Neural progenitor cell (in vitro differentiated cells): ENCODE measurements around the gene CTTN. TPM values are rescaled to one million over a fixed set of nuclear protein-coding genes. Genes with fewer than 3 reads are reported as not detected.

Experiments
- DNase-seq: peaks from one replicate; pipeline ENCODE4 v3.0.0-alpha.2; 2016; ENCODE audit warnings: low spot score
- H2AFZ ChIP-seq: fragments of 200-600 bp; sonication (generic); replicated peaks from 2 replicates; pipeline ENCODE4 v1.6.1; 2016; ENCODE audit warnings: antibody characterized with exemption
- H3F3A ChIP-seq: fragments of 200-600 bp; sonication (generic); 2 replicates; pipeline ENCODE4 v1.6.1; 2016; ENCODE audit warnings: antibody characterized with exemption, low read depth
- H3K27ac ChIP-seq: fragments of 200-600 bp; sonication (generic); 2 replicates; pipeline ENCODE4 v1.5.1; 2016; ENCODE audit warnings: mild to moderate bottlenecking
- H3K27me3 ChIP-seq: fragments of 200-600 bp; sonication (generic); 2 replicates; pipeline ENCODE4 v1.6.1; 2016; ENCODE audit warnings: mild to moderate bottlenecking, moderate library complexity
- H3K36me3 ChIP-seq: fragments of 200-600 bp; sonication (generic); 2 replicates; pipeline ENCODE4 v1.5.1; 2016
- H3K4me1 ChIP-seq: fragments of 200-600 bp; sonication (generic); 2 replicates; pipeline ENCODE4 v1.6.1; 2016; ENCODE audit warnings: mixed run types
- H3K4me2 ChIP-seq: fragments of 200-600 bp; sonication (generic); 2 replicates; pipeline ENCODE4 v1.6.1; 2016
- H3K4me3 ChIP-seq: fragments of 200-600 bp; sonication (generic); 2 replicates; pipeline ENCODE4 v1.5.1; 2016
- H3K79me2 ChIP-seq: fragments of 200-600 bp; sonication (generic); 2 replicates; pipeline ENCODE4 v1.6.1; 2016; ENCODE audit warnings: low read depth
- H3K9ac ChIP-seq: fragments of 200-600 bp; sonication (generic); 2 replicates; pipeline ENCODE4 v1.6.1; 2016
- H3K9me3 ChIP-seq: fragments of 200-600 bp; sonication (generic); 2 replicates; pipeline ENCODE4 v1.5.1; 2016; ENCODE audit warnings: low read depth
- H4K20me1 ChIP-seq: fragments of 200-600 bp; sonication (generic); 2 replicates; pipeline ENCODE4 v1.6.1; 2016; ENCODE audit warnings: low read depth
- H3K27ac Mint-ChIP-seq: 3 replicates; pipeline ENCODE4 v1.8.0; 2021; ENCODE audit warnings: mixed read lengths
- H3K27me3 Mint-ChIP-seq: 2 replicates; pipeline ENCODE4 v1.8.0; 2022; ENCODE audit warnings: low read depth, mild to moderate bottlenecking, inconsistent platforms, moderate library complexity, mixed read lengths; ENCODE audit not compliant: insufficient read depth
- H3K36me3 Mint-ChIP-seq: 3 replicates; pipeline ENCODE4 v1.8.0; 2021; ENCODE audit warnings: mixed read lengths
- H3K4me1 Mint-ChIP-seq: 3 replicates; pipeline ENCODE4 v1.8.0; 2021; ENCODE audit warnings: mixed read lengths
- H3K4me3 Mint-ChIP-seq: 3 replicates; pipeline ENCODE4 v1.8.0; 2021; ENCODE audit warnings: mild to moderate bottlenecking, moderate library complexity, mixed read lengths
- H3K9me3 Mint-ChIP-seq: 3 replicates; pipeline ENCODE4 v1.8.0; 2020; ENCODE audit warnings: mixed read lengths
- CTCF ChIP-seq: fragments of 200-600 bp; sonication (generic); IDR thresholded peaks from 2 replicates; pipeline ENCODE4 v1.5.1; 2017; ENCODE audit warnings: antibody characterized with exemption, mild to moderate bottlenecking
- EZH2 ChIP-seq: fragments of 200-600 bp; sonication (generic); IDR thresholded peaks from 2 replicates; pipeline ENCODE4 v1.6.1; 2017; ENCODE audit warnings: antibody characterized with exemption, mild to moderate bottlenecking, moderate library complexity
- EZH2phosphoT487 ChIP-seq: fragments of 200-600 bp; sonication (generic); IDR thresholded peaks from 2 replicates; pipeline ENCODE4 v1.6.1; 2017; ENCODE audit warnings: antibody characterized with exemption
- total RNA-seq: library from RNA; depleted of rRNA; stranded (reverse); fragments of >200 nt; gene quantifications from 2 replicates; pipeline ENCODE4 v1.2.3, GENCODE V29; 2015; ENCODE audit warnings: low replicate concordance

CTTN gene
- total RNA-seq, 1 donor from 2014 or later: 200 TPM

- H3K9ac ChIP-seq: no peak overlapping the region
- peaks cover 9% of the 10 kb centered on the region for H3K27me3 Mint-ChIP-seq
- H2AFZ ChIP-seq: no peak overlapping the region
- no peaks in the 10 kb centered on the region for H3K27me3 ChIP-seq
- TF ChIP-seq EZH2phosphoT487: no peak
- no peak overlapping the region for H3K4me3 Mint-ChIP-seq
- H3K9me3 ChIP-seq: no peaks in the 10 kb centered on the region
- H3K27ac Mint-ChIP-seq: no peak overlapping the region
- H3K79me2 ChIP-seq: no peaks in the 10 kb centered on the region
- no peaks in the 10 kb centered on the region for H3K36me3 Mint-ChIP-seq
- H3F3A ChIP-seq: no peaks in the 10 kb centered on the region
- H3K27ac ChIP-seq: no peak overlapping the region
- H3K4me1 ChIP-seq: peaks cover 10% of the 10 kb centered on the region
- H3K4me1 Mint-ChIP-seq: peaks cover 13% of the 10 kb centered on the region
- no peak overlapping the region for H3K4me3 ChIP-seq
- H4K20me1 ChIP-seq: no peaks in the 10 kb centered on the region
- H3K4me2 ChIP-seq: no peak overlapping the region
- H3K36me3 ChIP-seq: no peaks in the 10 kb centered on the region
- no peaks in the 10 kb centered on the region for H3K9me3 Mint-ChIP-seq
- no peak for DNase-seq
Observed at GRCh38 chr11:70463478-70464255, 65.3 kb downstream of the CTTN start.

DNA sequence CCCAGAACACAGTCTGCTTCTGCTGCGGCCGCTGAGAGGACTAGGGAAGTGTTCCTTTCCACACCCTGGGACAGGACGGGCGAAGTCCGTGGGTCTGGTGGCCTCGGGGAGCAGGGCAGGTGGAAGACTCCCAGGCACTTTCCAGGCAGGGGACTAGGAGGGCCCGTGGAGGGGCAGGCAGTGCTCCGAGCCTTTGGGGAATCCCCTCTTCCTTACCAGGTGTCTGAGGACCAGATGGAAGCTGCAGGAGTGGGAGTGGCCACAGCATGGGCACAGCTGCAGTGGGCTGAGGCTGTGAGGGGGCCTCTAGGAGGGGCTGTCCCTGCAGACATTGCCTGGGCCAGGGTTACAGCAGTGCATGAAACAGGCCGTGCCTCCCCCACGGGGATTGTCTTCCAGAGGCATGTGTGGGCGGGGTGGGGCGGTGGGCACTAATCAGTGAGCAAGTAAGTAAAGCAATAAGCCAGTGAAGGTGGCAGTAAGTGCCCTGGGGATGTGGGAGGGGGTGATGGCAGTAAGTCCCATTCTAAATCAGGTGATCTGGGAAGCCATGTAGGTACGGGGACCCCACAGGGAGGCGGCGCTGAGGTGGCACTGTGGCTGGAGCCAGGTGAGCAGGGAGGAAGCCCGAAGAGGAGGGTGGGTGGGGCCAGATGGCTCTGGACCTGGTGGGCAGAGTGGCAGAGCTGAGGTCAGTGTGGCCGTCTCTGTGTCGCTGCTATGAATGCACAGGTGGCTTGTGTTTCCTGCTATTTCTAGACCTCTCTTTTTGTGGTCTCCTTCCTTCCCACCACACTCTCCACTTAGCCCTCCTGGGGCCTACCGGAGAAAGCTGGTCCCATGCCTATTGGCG lies 66.4 kb downstream of the CTTN start:
- no peaks in the 10 kb centered on the region for H3K27me3 ChIP-seq
- no peak overlapping the region for H3K27ac ChIP-seq
- no peaks in the 10 kb centered on the region for H3K36me3 Mint-ChIP-seq
- no peaks in the 10 kb centered on the region for H3K36me3 ChIP-seq
- H3K4me1 ChIP-seq: peaks cover 10% of the 10 kb centered on the region
- H3K4me3 Mint-ChIP-seq: no peak overlapping the region
- H2AFZ ChIP-seq: no peak overlapping the region
- H3K4me2 ChIP-seq: no peak overlapping the region
- H3K9me3 Mint-ChIP-seq: no peaks in the 10 kb centered on the region
- peaks cover 11% of the 10 kb centered on the region for H3K27me3 Mint-ChIP-seq
- H3K9ac ChIP-seq: no peak overlapping the region
- no peak overlapping the region for H3K4me3 ChIP-seq
- peaks cover 13% of the 10 kb centered on the region for H3K4me1 Mint-ChIP-seq
- peak overlapping the region; percentile 83 for H3K27ac Mint-ChIP-seq
- no peak for TF ChIP-seq EZH2
- TF ChIP-seq CTCF: no peak
- no peak for TF ChIP-seq EZH2phosphoT487
- H3K9me3 ChIP-seq: no peaks in the 10 kb centered on the region
- H3K79me2 ChIP-seq: no peaks in the 10 kb centered on the region
- H4K20me1 ChIP-seq: no peaks in the 10 kb centered on the region
- no peak for DNase-seq
- no peaks in the 10 kb centered on the region for H3F3A ChIP-seq

GRCh38 chr11:70466154-70466553 lies 67.8 kb downstream of the CTTN start:
- Mint-ChIP-seq H3K27me3 (peaks cover 15% of the 10 kb centered on the region), H3K36me3 (no peaks in the 10 kb centered on the region), H3K27ac (no peak overlapping the region), H3K4me3 (no peak overlapping the region), H3K9me3 (no peaks in the 10 kb centered on the region), H3K4me1 (peaks cover 10% of the 10 kb centered on the region)
- Histone ChIP-seq H3K79me2 (no peaks in the 10 kb centered on the region), H3K9ac (no peak overlapping the region), H3K36me3 (no peaks in the 10 kb centered on the region), H3K4me3 (no peak overlapping the region), H3K27me3 (no peaks in the 10 kb centered on the region), H3K9me3 (no peaks in the 10 kb centered on the region), H3K4me2 (no peak overlapping the region), H3K27ac (no peak overlapping the region), H2AFZ (no peak overlapping the region), H3K4me1 (peaks cover 4% of the 10 kb centered on the region), H4K20me1 (no peaks in the 10 kb centered on the region), H3F3A (no peaks in the 10 kb centered on the region)
- no peak for DNase-seq
- TF ChIP-seq CTCF (no peak), EZH2phosphoT487 (no peak), EZH2 (no peak)

DNA sequence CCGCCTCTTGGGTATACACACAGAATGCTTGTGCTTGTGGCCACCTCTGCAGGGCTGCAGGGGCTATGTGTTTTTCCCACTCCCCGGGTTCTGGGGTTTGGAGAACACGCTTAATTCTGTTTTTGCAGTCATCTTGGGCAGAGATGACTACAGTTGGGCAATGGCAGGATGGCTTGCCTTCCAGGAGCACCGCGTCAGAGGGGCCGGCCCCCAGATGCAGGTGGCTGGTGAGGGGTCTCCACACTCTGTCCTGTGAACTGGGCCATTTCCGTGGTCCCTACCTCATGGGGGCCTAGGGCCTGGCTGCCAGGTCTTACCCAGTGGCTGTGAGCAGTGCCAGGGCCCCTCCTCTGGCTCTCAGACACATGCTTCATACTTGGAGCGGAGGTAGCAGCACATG lies 68.3 kb downstream of the CTTN start:
- no peaks in the 10 kb centered on the region for H4K20me1 ChIP-seq
- Mint-ChIP-seq H3K4me1 (peaks cover 14% of the 10 kb centered on the region), H3K9me3 (no peaks in the 10 kb centered on the region), H3K36me3 (no peaks in the 10 kb centered on the region), H3K27ac (no peak overlapping the region), H3K4me3 (no peak overlapping the region), H3K27me3 (peaks cover 18% of the 10 kb centered on the region)
- H2AFZ ChIP-seq: no peak overlapping the region
- no peak overlapping the region for H3K4me3 ChIP-seq
- H3K27me3 ChIP-seq: no peaks in the 10 kb centered on the region
- H3K27ac ChIP-seq: no peak overlapping the region
- TF ChIP-seq EZH2phosphoT487 (no peak), CTCF (no peak), EZH2 (no peak)
- peaks cover 4% of the 10 kb centered on the region for H3K4me1 ChIP-seq
- no peak overlapping the region for H3K9ac ChIP-seq
- no peaks in the 10 kb centered on the region for H3K79me2 ChIP-seq
- DNase-seq: no peak
- no peaks in the 10 kb centered on the region for H3K9me3 ChIP-seq
- no peaks in the 10 kb centered on the region for H3F3A ChIP-seq
- no peak overlapping the region for H3K4me2 ChIP-seq
- no peaks in the 10 kb centered on the region for H3K36me3 ChIP-seq
